PC-3 (cell line): ENCODE data around the gene LARP7. TPM values are rescaled to one million over a fixed set of nuclear protein-coding genes. Genes with fewer than 3 reads are reported as not detected.
"Not testable (repeated sequence)": the region's sequence is repeated elsewhere in the genome, so short reads cannot be mapped to it uniquely, and the experiment has no call there.

Source experiments
- ATAC-seq: fragments of 200-7000 bp; cut with Tn5 transposase; 2 replicates; pipeline ENCODE4 v1.9.1; 2020; ENCODE audit warnings: mild to moderate bottlenecking, moderate library complexity
- BruUV-seq: library from RNA; stranded (reverse); fragments of 400-500 nt; replicated peaks from 2 replicates; lab custom pipeline; 2021; lab: Mats Ljungman, UMichigan
- CTCF ChIA-PET: fragments of 300-600 bp; sonication (Branson Sonifier 250); formaldehyde crosslinking; loops from one replicate; lab custom pipeline; 2022; ENCODE audit warnings: antibody characterized with exemption; lab: Charles Lee
- POLR2A ChIA-PET: fragments of 300-600 bp; sonication (Branson Sonifier 250); formaldehyde crosslinking; loops from one replicate; lab custom pipeline; 2022; ENCODE audit warnings: antibody characterized with exemption; ENCODE audit not compliant: unreplicated experiment; lab: Charles Lee
- DNase-seq: peaks from one replicate; pipeline ENCODE4 v3.0.0-alpha.2; 2015
- H2AFZ ChIP-seq: fragments of 300-600 bp; sonication (generic); 2 replicates; pipeline ENCODE4 v1.6.0; 2016; ENCODE audit warnings: antibody characterized with exemption, low read length
- H3F3A ChIP-seq: fragments of 300-600 bp; sonication (generic); one replicate; pipeline ENCODE4 v1.6.0; 2017; ENCODE audit warnings: antibody characterized with exemption, low read length, control low read depth, mild to moderate bottlenecking; ENCODE audit not compliant: unreplicated experiment
- H3K27ac ChIP-seq: fragments of 300-600 bp; sonication (generic); 2 replicates; pipeline ENCODE4 v1.5.1; 2016; ENCODE audit warnings: mild to moderate bottlenecking, low read length
- H3K27me3 ChIP-seq: fragments of 300-600 bp; sonication (generic); 2 replicates; pipeline ENCODE4 v1.6.1; 2016; ENCODE audit warnings: low read length, mixed read lengths
- H3K36me3 ChIP-seq: fragments of 300-600 bp; sonication (generic); 2 replicates; pipeline ENCODE4 v1.6.1; 2016; ENCODE audit warnings: low read depth, mixed run types, low read length, mixed read lengths
- H3K4me1 ChIP-seq: fragments of 300-600 bp; sonication (generic); 2 replicates; pipeline ENCODE4 v1.5.1; 2016; ENCODE audit warnings: low read length; ENCODE audit not compliant: insufficient read depth
- H3K4me2 ChIP-seq: fragments of 300-600 bp; sonication (generic); 2 replicates; pipeline ENCODE4 v1.6.0; 2016; ENCODE audit warnings: low read length
- H3K4me3 ChIP-seq: fragments of 300-600 bp; sonication (generic); 2 replicates; pipeline ENCODE4 v1.5.1; 2016; ENCODE audit warnings: mild to moderate bottlenecking, low read length, mixed read lengths
- H3K79me2 ChIP-seq: fragments of 300-600 bp; sonication (generic); 2 replicates; pipeline ENCODE4 v1.6.1; 2017; ENCODE audit warnings: low read length, mixed read lengths
- H3K9ac ChIP-seq: fragments of 300-600 bp; sonication (generic); 2 replicates; pipeline ENCODE4 v1.6.0; 2016; ENCODE audit warnings: mild to moderate bottlenecking, low read length
- H3K9me2 ChIP-seq: fragments of 300-600 bp; sonication (generic); replicated peaks from 2 replicates; pipeline ENCODE4 v1.6.1; 2016; ENCODE audit warnings: mixed run types, low read length, mixed read lengths
- H3K9me3 ChIP-seq: fragments of 300-600 bp; sonication (generic); 2 replicates; pipeline ENCODE4 v1.6.1; 2016; ENCODE audit warnings: low read length, mixed read lengths
- H4K20me1 ChIP-seq: fragments of 300-600 bp; sonication (generic); 2 replicates; pipeline ENCODE4 v1.6.1; 2016; ENCODE audit warnings: low read length, mixed read lengths
- CTCF ChIP-seq: fragments of 300-600 bp; sonication (generic); conservative IDR thresholded peaks from 2 replicates; pipeline ENCODE4 v1.5.1; 2017; ENCODE audit warnings: antibody characterized with exemption, low read depth, mild to moderate bottlenecking, low read length
- EZH2 ChIP-seq: fragments of 300-600 bp; sonication (generic); IDR thresholded peaks from one replicate; pipeline ENCODE4 v1.6.1; 2017; ENCODE audit warnings: antibody characterized with exemption, mild to moderate bottlenecking, low read length; ENCODE audit not compliant: unreplicated experiment
- EZH2phosphoT487 ChIP-seq: fragments of 300-600 bp; sonication (generic); IDR thresholded peaks from 2 replicates; pipeline ENCODE4 v1.6.1; 2018; ENCODE audit warnings: mild to moderate bottlenecking, antibody characterized with exemption, low read length, borderline replicate concordance
- intact Hi-C: fragments of 100-400 bp; cut with micrococcal nuclease; formaldehyde crosslinking; loops from 2 replicates; pipeline ENCODE4 v1.9.0; 2023
- total RNA-seq: library from RNA; depleted of rRNA; stranded (reverse); fragments of >200 nt; gene quantifications from 2 replicates; pipeline ENCODE4 v1.2.3, GENCODE V29; 2014

LARP7 gene
- total RNA-seq, 1 experiment from 2014 or later: 17.1 TPM

GRCh38 chr4:112637552-112637866 is 566 bp downstream of the LARP7 start:
- H3K9ac ChIP-seq: peak overlapping the region; percentile 91
- H3F3A ChIP-seq: no peaks in the 10 kb centered on the region
- intact Hi-C loops: loop anchor here (1.0 to 10.0 kb wide), 2 partner anchors 125 to 457 kb away; no protein-coding TSS in a partner anchor
- TF ChIP-seq EZH2phosphoT487: no peak
- no peaks in the 10 kb centered on the region for H3K4me1 ChIP-seq
- H3K9me2 ChIP-seq: no peaks in the 10 kb centered on the region
- H3K9me3 ChIP-seq: no peaks in the 10 kb centered on the region
- ChIA-PET POLR2A (no interaction called here), CTCF (interaction anchor here (0.7 kb wide), 1 partner anchor 128 kb away, joined by 3 read pairs; no protein-coding TSS in a partner anchor)
- H3K27me3 ChIP-seq: no peaks in the 10 kb centered on the region
- peaks cover 31% of the 10 kb centered on the region for H3K79me2 ChIP-seq
- DNase-seq (no peak), ATAC-seq (no peak)
- H3K4me2 ChIP-seq: peak overlapping the region; percentile 74
- peak overlapping the region; percentile 81 for H3K4me3 ChIP-seq
- H2AFZ ChIP-seq: peak overlapping the region; percentile 93
- H4K20me1 ChIP-seq: no peaks in the 10 kb centered on the region
- TSS peak; percentile 76 for BruUV-seq
- H3K27ac ChIP-seq: peak overlapping the region; percentile 80
- no peaks in the 10 kb centered on the region for H3K36me3 ChIP-seq

- intact Hi-C loops: no loop called here
Measured at GRCh38 chr4:112642526-112642925, 5.6 kb downstream of the LARP7 start.

GRCh38 chr4:112644595-112645535 is 7.9 kb downstream of the LARP7 start:
- H3K79me2 ChIP-seq, H3K4me2 ChIP-seq, H3K4me3 ChIP-seq, H3K36me3 ChIP-seq, H3F3A ChIP-seq, H3K9me2 ChIP-seq, POLR2A ChIA-PET, H3K9me3 ChIP-seq, DNase-seq, H3K4me1 ChIP-seq, H4K20me1 ChIP-seq, BruUV-seq, CTCF ChIA-PET, H3K27ac ChIP-seq, H3K9ac ChIP-seq, ATAC-seq, H2AFZ ChIP-seq, H3K27me3 ChIP-seq, intact Hi-C loops: not testable (repeated sequence)

More at GRCh38 chr4:112642526-112642925, 5.6 kb downstream of the LARP7 start:
- ChIA-PET CTCF (no interaction called here), POLR2A (no interaction called here)
- Histone ChIP-seq H3K4me1 (no peaks in the 10 kb centered on the region), H3K9me2 (no peaks in the 10 kb centered on the region), H4K20me1 (no peaks in the 10 kb centered on the region), H3K4me2 (no peak overlapping the region), H3K27me3 (no peaks in the 10 kb centered on the region), H2AFZ (no peak overlapping the region), H3K79me2 (peaks cover 15% of the 10 kb centered on the region), H3K9me3 (no peaks in the 10 kb centered on the region), H3F3A (no peaks in the 10 kb centered on the region), H3K9ac (no peak overlapping the region), H3K4me3 (no peak overlapping the region), H3K36me3 (peaks cover 3% of the 10 kb centered on the region; the same call in 1 of the 2 replicates), H3K27ac (no peak overlapping the region)
- ATAC-seq (no peak), DNase-seq (no peak)
- BruUV-seq: no TSS peak
- TF ChIP-seq EZH2 (no peak), EZH2phosphoT487 (no peak), CTCF (no peak)
